ENCODE data around the gene SRSF2. TPM values are rescaled to one million over a fixed set of nuclear protein-coding genes. Genes with fewer than 3 reads are reported as not detected.

Gene SRSF2
- total and polyA plus RNA-seq, 8 donors: 96.4 to 340 (median 166) TPM

DNA sequence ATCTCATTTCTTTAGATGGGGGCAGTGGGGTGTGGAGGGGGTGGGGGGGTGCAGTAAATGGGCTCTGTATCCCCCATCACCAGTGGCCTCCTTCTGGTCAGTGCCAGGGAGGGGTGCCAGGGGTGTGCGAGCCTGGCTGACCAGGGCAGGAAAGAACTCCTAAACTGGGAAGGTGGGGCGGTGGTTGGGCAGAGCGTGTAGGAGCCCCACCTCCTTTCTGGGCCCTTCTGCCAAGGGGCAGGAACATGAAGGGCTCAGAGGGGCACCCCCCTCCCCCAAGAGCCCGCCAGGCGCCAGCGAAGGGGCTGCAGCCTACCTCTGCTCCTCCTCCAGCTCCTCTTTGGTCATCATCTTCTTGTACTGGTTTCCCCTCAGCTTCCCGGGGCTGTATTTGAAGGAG, 52.4 kb downstream of the SRSF2 start:
- no peak overlapping the region for H3K4me3 ChIP-seq
- H3K27ac ChIP-seq: peak overlapping the region in 2 of 5 donors; percentile 28 to 89
- WGBS, 5 donors: 74 to 91% (median 85%) methylated on average over 6 to 7 of the region's 7 CpGs
- intact Hi-C loops (cut with DNase I; ENCODE audit: low total_unique reads): no loop called here
- no peaks in the 10 kb centered on the region for H3K9me3 ChIP-seq
- TF ChIP-seq, protein P1, sequence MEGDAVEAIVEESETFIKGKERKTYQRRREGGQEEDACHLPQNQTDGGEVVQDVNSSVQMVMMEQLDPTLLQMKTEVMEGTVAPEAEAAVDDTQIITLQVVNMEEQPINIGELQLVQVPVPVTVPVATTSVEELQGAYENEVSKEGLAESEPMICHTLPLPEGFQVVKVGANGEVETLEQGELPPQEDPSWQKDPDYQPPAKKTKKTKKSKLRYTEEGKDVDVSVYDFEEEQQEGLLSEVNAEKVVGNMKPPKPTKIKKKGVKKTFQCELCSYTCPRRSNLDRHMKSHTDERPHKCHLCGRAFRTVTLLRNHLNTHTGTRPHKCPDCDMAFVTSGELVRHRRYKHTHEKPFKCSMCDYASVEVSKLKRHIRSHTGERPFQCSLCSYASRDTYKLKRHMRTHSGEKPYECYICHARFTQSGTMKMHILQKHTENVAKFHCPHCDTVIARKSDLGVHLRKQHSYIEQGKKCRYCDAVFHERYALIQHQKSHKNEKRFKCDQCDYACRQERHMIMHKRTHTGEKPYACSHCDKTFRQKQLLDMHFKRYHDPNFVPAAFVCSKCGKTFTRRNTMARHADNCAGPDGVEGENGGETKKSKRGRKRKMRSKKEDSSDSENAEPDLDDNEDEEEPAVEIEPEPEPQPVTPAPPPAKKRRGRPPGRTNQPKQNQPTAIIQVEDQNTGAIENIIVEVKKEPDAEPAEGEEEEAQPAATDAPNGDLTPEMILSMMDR (IDR thresholded peaks at IDR 0.05): no peak
- TF ChIP-seq EP300 (IDR thresholded peaks at IDR 0.05) (no peak), POLR2A (IDR thresholded peaks at IDR 0.05) (no peak), POLR2AphosphoS5 (IDR thresholded peaks at IDR 0.05) (no peak)
- no peak for DNase-seq
- H3K4me1 ChIP-seq: peaks cover 28 to 91% (median 58%) of the 10 kb centered on the region in 4 donors
- peaks cover 0 to 42% (median 20%) of the 10 kb centered on the region in 4 donors for H3K36me3 ChIP-seq
- H3K27me3 ChIP-seq: no peaks in the 10 kb centered on the region

Small RNA genes within 50 kb of the gene (small RNA-seq; reads per million reads assigned to genes)
- gene AC005837.3: 0 reads per million in 4 donors
- gene RF02271: 0 reads per million in 4 donors
- 0 reads per million in 4 donors for gene RNU6-97P
- gene RNY4P36: 0 to 0.14 (median 0) reads per million in 4 donors

Other genes starting within 250 kb of the SRSF2 start
- gene RHBDF2, start 235.9 kb downstream of the SRSF2 start, total RNA-seq: 100 to 1,000 TPM in 2 of 5 donors, 10 to 100 TPM in 3; 16.9 to 175 (median 43.8) TPM
- gene RHBDF2, start 235.9 kb downstream of the SRSF2 start, polyA plus RNA-seq: 10 to 100 TPM in 1 of 3 donors, 1 to 10 TPM in 2; 4.6 to 17.5 (median 9.2) TPM
- 10 to 100 TPM in 3 of 5 donors, 1 to 10 TPM in 1, not detected in 1; 6.8 to 40.4 (median 28.4) TPM for gene CYGB, start 199.6 kb downstream of the SRSF2 start, total RNA-seq
- gene CYGB, start 199.6 kb downstream of the SRSF2 start, polyA plus RNA-seq: 100 to 1,000 TPM in 1 of 3 donors, 10 to 100 TPM in 1, 1 to 10 TPM in 1; 9.9 to 101 (median 65.1) TPM
- 1 to 10 TPM in 1 of 5 donors, under 1 TPM in 1, not detected in 3; 0.72 to 5.7 TPM for gene PRCD, start 197.3 kb downstream of the SRSF2 start, total RNA-seq
- 10 to 100 TPM in 1 of 3 donors, 1 to 10 TPM in 2; 3.6 to 12.2 (median 4.2) TPM for gene PRCD, start 197.3 kb downstream of the SRSF2 start, polyA plus RNA-seq
- gene ST6GALNAC2, start 151.5 kb downstream of the SRSF2 start, total RNA-seq: 10 to 100 TPM in 2 of 5 donors, 1 to 10 TPM in 3; 1.2 to 17.8 (median 3.6) TPM
- 10 to 100 TPM in 1 of 3 donors, 1 to 10 TPM in 2; 3.9 to 17.1 (median 5.5) TPM for gene ST6GALNAC2, start 151.5 kb downstream of the SRSF2 start, polyA plus RNA-seq
- gene ST6GALNAC1, start 93.6 kb downstream of the SRSF2 start, total RNA-seq: 100 to 1,000 TPM in 2 of 5 donors, 10 to 100 TPM in 3; 41.1 to 257 (median 94.2) TPM
- gene ST6GALNAC1, start 93.6 kb downstream of the SRSF2 start, polyA plus RNA-seq: 10 to 100 TPM; 28.0 to 72.8 (median 34.5) TPM
- gene MXRA7, start 26.4 kb downstream of the SRSF2 start, total RNA-seq: 100 to 1,000 TPM in 2 of 5 donors, 10 to 100 TPM in 3; 41.4 to 209 (median 86.9) TPM
- gene MXRA7, start 26.4 kb downstream of the SRSF2 start, polyA plus RNA-seq: 100 to 1,000 TPM in 1 of 3 donors, 10 to 100 TPM in 2; 44.5 to 102 (median 54.5) TPM
- gene JMJD6, start 10.7 kb downstream of the SRSF2 start, total RNA-seq: 10 to 100 TPM in 3 of 5 donors, 1 to 10 TPM in 2; 9.3 to 47.3 (median 16.5) TPM
- gene JMJD6, start 10.7 kb downstream of the SRSF2 start, polyA plus RNA-seq: 10 to 100 TPM; 25.8 to 32.5 (median 28.5) TPM
- gene METTL23, start 10.5 kb downstream of the SRSF2 start, total RNA-seq: 10 to 100 TPM in 4 of 5 donors, 1 to 10 TPM in 1; 1.2 to 72.1 (median 15.5) TPM
- gene METTL23, start 10.5 kb downstream of the SRSF2 start, polyA plus RNA-seq: 10 to 100 TPM; 35.4 to 42.0 (median 35.6) TPM
- gene MFSD11, start 788 bp upstream of the SRSF2 start, total RNA-seq: 10 to 100 TPM in 4 of 5 donors, 1 to 10 TPM in 1; 7.0 to 66.1 (median 46.8) TPM
- 10 to 100 TPM in 1 of 3 donors, 1 to 10 TPM in 2; 7.2 to 11.2 (median 9.3) TPM for gene MFSD11, start 788 bp upstream of the SRSF2 start, polyA plus RNA-seq
- gene MGAT5B, start 131.1 kb upstream of the SRSF2 start, total RNA-seq: 1 to 10 TPM in 1 of 5 donors, not detected in 4; 1.7 TPM
- gene MGAT5B, start 131.1 kb upstream of the SRSF2 start, polyA plus RNA-seq: under 1 TPM; 0.10 to 0.46 (median 0.19) TPM

Measured in stomach (tissue), 9 donors.